Endometrial microvascular endothelial cells (primary cell): ENCODE results near the gene DGKQ. TPM values are rescaled to one million over a fixed set of nuclear protein-coding genes. Genes with fewer than 3 reads are reported as not detected.

Experiments used
- in situ Hi-C: cut with HindIII; loops from 2 replicates; pipeline ENCODE4 v1.10.0; 2017; ENCODE audit warnings: low sequenced_read_pairs, low pct_unique_long_range_greater_than_20kb; ENCODE audit errors: inconsistent ontology term
- total RNA-seq: library from RNA; depleted of rRNA; stranded (reverse); fragments of >200 nt; gene quantifications from one replicate; pipeline ENCODE4 v1.2.3, GENCODE V29; 2015; ENCODE audit errors: inconsistent ontology term

The DGKQ gene
- total RNA-seq, 1 donor from 2014 or later: 17.3 TPM

DNA sequence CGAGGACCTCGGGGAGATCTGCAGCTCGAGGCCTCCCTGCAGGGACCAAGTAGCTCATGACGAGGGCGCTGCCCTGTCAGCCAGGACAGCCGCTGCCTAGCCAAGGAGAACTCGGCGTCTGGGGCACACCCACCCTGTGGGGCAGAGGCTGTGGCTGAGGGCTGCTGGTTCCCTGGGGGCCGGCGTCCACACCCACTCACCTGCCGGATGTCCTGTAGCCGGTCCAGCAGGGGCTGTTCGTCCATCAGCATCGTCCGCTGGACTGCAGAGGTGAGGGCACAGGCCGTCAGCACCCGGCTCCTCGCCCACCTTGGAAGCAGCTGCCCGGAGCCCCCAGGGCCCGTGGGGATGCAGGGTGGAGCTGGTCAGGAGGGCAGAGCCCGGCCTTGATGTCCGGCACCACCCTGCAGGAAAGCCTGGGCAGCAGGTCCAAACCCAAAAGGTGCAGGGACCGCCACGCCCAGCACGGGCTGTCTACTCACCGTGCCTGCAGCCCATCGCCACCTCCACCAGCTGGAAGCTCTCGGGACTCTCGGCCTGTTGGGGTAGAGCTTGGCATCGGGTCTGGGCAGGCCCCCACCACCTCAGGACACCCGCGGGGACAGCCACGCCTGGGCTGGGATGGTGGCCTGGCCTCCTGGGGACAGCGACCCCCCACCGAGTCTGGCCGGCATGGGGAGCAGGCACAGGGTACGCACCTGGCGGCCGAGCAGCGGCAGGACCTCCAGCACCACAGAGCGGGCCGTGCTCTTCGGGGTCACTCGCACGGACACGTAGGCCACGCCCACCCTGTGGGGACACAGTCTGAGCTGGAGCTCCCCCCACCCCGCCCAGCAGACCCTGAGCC lies 6.9 kb downstream of the DGKQ start:
- in situ Hi-C loops: no loop called here

GRCh38 chr4:965766-966134 lies 7.6 kb downstream of the DGKQ start:
- in situ Hi-C loops: no loop called here

- in situ Hi-C loops: no loop called here
Observed at GRCh38 chr4:965048-965765, 8.2 kb downstream of the DGKQ start.

DNA sequence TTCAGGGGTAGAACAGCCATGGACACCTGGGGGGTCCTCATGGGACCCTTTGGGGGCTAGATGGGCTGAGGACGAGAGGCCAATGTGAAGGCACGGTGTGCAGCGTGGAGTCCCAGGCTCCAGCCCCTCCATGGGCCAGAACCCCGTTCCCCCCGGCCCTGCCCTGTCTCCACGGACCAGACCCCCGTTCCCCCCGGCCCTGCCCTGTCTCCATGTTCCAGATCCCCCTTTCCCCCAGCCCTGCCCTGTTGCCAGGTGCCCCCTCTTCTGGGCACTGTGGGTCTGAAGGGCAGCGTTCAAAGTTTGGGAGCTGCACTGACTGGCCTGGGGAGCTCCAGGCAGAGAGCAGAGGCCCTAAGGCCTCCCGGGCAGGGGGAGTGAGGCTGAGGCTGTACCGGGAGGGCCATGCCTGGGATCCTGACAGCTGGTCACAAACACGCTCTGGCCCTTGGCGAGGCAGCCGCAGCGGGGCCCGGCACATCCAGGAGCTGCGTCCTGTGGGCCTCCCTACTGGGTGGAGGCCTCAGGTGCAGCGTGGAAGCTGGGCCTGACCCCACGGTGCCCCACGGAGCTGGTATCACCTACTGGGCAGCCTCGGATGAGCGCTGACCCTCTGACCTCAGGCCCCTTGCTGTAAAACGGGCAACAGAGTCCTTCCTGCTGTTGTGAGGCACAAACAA lies 8.9 kb downstream of the DGKQ start:
- in situ Hi-C loops: no loop called here

DNA sequence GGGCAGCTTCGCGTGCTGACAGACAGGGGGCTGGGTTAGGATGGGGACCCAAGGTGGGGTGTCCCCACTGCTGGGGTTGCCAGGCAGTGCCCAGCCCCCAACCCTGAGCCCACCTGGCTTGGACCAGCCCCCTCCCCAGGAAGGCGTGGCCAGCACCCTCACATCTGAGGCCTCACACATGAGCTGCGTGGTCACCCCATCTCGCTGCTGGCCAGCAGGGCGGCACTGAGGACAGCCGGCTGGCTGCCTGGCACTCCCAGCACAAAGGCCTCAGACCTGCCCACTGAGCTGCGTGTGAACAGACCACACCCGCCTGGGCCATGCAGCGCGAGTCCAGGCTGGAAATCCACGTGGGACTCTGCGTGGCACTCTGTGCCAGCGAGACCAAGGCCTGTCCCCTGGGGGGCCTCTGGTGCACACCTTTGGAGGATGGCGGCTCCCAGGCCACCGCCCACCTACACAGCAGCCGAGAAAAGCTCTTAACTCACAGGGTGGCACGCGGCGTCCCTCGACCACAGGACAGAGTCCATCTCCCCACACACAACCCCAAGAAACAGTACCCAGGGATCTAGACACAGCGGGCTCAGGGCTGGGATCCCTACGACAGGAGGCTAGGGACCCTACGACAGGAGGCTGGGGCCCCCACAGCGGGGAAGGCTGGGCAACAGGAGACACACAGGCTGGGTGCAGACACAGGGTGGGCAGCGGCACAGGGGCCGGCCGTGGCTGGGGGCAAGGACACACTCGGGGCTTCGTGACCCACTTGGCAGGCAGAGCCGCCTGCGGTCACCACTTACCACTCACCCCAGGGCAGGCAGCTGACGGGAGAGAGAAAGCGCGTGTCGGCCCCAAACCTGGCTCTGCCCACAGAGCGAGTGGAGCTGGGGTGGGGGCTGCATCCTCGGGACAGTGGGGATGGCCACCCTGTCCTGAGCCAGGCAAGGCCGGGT lies 9.8 kb downstream of the DGKQ start:
- in situ Hi-C loops: no loop called here

GRCh38 chr4:962231-963208 lies 10.8 kb downstream of the DGKQ start:
- in situ Hi-C loops: no loop called here

- in situ Hi-C loops: no loop called here
Observed at GRCh38 chr4:961351-962230, 11.8 kb downstream of the DGKQ start.

- in situ Hi-C loops: no loop called here
Observed at GRCh38 chr4:960636-961350, 12.6 kb downstream of the DGKQ start.

GRCh38 chr4:960140-960635 lies 13.2 kb downstream of the DGKQ start:
- in situ Hi-C loops: no loop called here

GRCh38 chr4:959338-960139 lies 13.8 kb downstream of the DGKQ start:
- in situ Hi-C loops: no loop called here

GRCh38 chr4:958696-959337 lies 14.6 kb downstream of the DGKQ start:
- in situ Hi-C loops: no loop called here

DNA sequence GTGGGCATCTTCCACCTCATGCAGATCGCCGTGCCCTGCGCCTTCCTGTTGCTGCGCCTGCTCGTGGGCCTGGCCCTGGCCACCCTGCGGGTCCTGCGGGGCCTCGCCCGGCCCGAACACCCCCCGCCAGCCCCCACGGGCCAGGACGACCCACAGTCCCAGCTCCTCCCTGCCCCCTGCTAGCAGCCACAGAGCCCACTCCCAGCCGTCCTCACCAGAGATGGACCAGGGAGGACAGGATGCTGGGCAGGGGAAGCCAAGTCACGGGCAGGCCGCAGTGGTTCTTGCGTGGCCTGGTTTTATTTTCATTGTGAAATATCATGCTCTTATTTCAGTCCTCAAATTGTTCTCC lies 15.1 kb downstream of the DGKQ start:
- in situ Hi-C loops: no loop called here

DNA sequence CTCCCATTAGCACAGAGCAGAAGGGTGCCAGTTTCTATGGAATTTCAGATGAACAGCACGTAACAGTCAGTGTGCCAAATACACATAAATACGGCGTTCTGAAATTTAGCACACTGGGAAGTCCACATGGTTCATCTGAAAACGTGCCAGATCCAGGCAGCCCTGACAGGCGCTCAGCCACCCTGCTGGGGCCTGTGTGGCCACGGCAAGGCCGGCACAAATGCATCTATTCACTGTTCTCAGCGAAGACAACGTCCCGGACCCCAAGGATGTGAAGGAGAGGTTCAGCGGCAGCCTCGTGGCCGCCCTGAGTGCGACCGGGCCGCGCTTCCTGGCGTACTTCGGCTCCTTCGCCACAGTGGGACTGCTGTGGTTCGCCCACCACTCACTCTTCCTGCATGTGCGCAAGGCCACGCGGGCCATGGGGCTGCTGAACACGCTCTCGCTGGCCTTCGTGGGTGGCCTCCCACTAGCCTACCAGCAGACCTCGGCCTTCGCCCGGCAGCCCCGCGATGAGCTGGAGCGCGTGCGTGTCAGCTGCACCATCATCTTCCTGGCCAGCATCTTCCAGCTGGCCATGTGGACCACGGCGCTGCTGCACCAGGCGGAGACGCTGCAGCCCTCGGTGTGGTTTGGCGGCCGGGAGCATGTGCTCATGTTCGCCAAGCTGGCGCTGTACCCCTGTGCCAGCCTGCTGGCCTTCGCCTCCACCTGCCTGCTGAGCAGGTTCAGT lies 15.6 kb downstream of the DGKQ start:
- in situ Hi-C loops: no loop called here

GRCh38 chr4:957231-957580 lies 16.2 kb downstream of the DGKQ start:
- in situ Hi-C loops: no loop called here
